Heart right ventricle (tissue), 16 donors: Measurements from ENCODE around the gene GPR55. TPM values are rescaled to one million over a fixed set of nuclear protein-coding genes. Genes with fewer than 3 reads are reported as not detected.
"Not testable (repeated sequence)": the region's sequence is repeated elsewhere in the genome, so short reads cannot be mapped to it uniquely, and the experiment has no call there.

Experiments
- ATAC-seq, 8 donors: fragments of 200-7000 bp; cut with Tn5 transposase; one replicate each; pipeline ENCODE4 v1.9.1; 2020; ENCODE audit warnings: mild to moderate bottlenecking in 8 of 8, moderate library complexity in 8 of 8, moderate number of reproducible peaks in 1 of 8
- DNase-seq, 2 donors: peaks; one replicate each; pipeline ENCODE4 v3.0.0-alpha.2; 2020
- H3K27ac ChIP-seq, 10 donors: fragments of 200-600 bp; sonication (generic) in 2 of 10; one replicate each; pipeline versions ENCODE4 v1.5.0 to v1.8.0; 2020 to 2022; ENCODE audit warnings: mild to moderate bottlenecking in 3 of 10
- H3K27me3 ChIP-seq, 7 donors: fragments of 200-600 bp; one replicate each; pipeline ENCODE4 v1.8.0; 2021 to 2022; ENCODE audit warnings: mild to moderate bottlenecking in 2 of 7
- H3K36me3 ChIP-seq, 9 donors: fragments of 200-600 bp; sonication (generic) in 1 of 9; one replicate each; pipeline versions ENCODE4 v1.5.0 to v1.8.0; 2020 to 2022; ENCODE audit warnings: mild to moderate bottlenecking in 2 of 9
- H3K4me1 ChIP-seq, 9 donors: fragments of 200-600 bp; sonication (generic) in 1 of 9; one replicate each; pipeline versions ENCODE4 v1.5.0 to v1.8.0; 2020 to 2022; ENCODE audit warnings: mild to moderate bottlenecking in 4 of 9
- H3K4me3 ChIP-seq, 10 donors: fragments of 200-600 bp; sonication (generic) in 2 of 10; one replicate each; pipeline versions ENCODE4 v1.5.0 to v1.8.0; 2020 to 2022; ENCODE audit warnings: mild to moderate bottlenecking in 7 of 10, moderate library complexity in 2 of 10
- H3K9me3 ChIP-seq, 11 donors: fragments of 200-600 bp in 10 of 11; sonication (generic) in 2 of 11; one replicate each; pipeline versions ENCODE4 v1.5.0 to v1.8.0; 2013 to 2022; ENCODE audit warnings: mild to moderate bottlenecking in 2 of 11, control low read depth in 1 of 11, moderate library complexity in 1 of 11
- CTCF ChIP-seq, 9 donors: fragments of 200-600 bp; sonication (generic) in 2 of 9; IDR thresholded peaks; one replicate each; pipeline versions ENCODE4 v1.5.0 to v1.8.0; 2021 to 2022; ENCODE audit warnings: antibody characterized with exemption in 9 of 9, mild to moderate bottlenecking in 5 of 9, moderate library complexity in 1 of 9
- WGBS, 2 donors: extraction: QIAGEN DNeasy Blood & Tissue Kit; methylation state at CpG; one replicate each; pipeline ENCODE4 v1.1.7; 2013; ENCODE audit warnings: inconsistent platforms in 1 of 2; 5-methylcytosine and 5-hydroxymethylcytosine counted together
- intact Hi-C, 10 donors: fragments of 100-400 bp; cut with DNase I; formaldehyde crosslinking; loops; one replicate each; pipeline versions ENCODE4 v1.11.1 to v1.14.2; 2022
- polyA plus RNA-seq, 2 donors: library from polyadenylated mRNA; stranded (reverse); fragments of 200-250 nt; gene quantifications; one replicate each; pipeline ENCODE4 v1.2.3, GENCODE V29; 2013
- total RNA-seq, 10 donors: library from RNA; stranded (reverse); fragmentation: NEBNext Ultra II Directional in 3 of 10; extraction: Animal tissue kit (Norgen Biotek cat#: 25700) in 3 of 10; gene quantifications; one replicate each; pipeline versions ENCODE4 v1.2.1 to v1.2.4, GENCODE V29; 2021 to 2023
- donor health status: Arrhythmogenic right ventricular cardiomyopathy.
- donor health status: ischemic (EF 13 %, LVEDD 7.1; RV severe dilation, severe dysfunction).
- donor health status: healthy with polysubstance abuse.
- donor health status: DM: no; HTN: yes; CAD: no.
- donor health status: DM: no; HTN: no; CAD: no.
- donor health status: ischemic (EF 25% LVEDD 6.9; RV normal size, moderate dysfunction).
- donor health status: ischemic (EF 25% LVEDD 5.7; RV mildly dilated, moderate dysfunction).
- donor health status: healthy.
- donor health status: DM: yes; HTN: yes; CAD: no.
- donor health status: Ischemic cardiomyopathy.
- donor health status: ischemic (EF 35%, LVEDD 5.7; RV mildly dilated, moderate dysfunction).
- donor health status: nonischemic (EF 11% LVEDD 7.7; RV severe dilation, severe dysfunction).
- donor health status: DM: yes; HTN: yes; CAD: no.
- donor health status: PGD.
- donor health status: ischemic (EF 29% LVEDD 5.4; RV normal size, mild dysfunction).
- donor health status: nonischemic (EF 23%, LVEDD 6.1; RV moderate dilation, normal function).

GPR55 gene
- total and polyA plus RNA-seq, 12 donors = 0.01 to 0.42 TPM; not detected in 10

GRCh38 chr2:230938516-230939065 is 13.5 kb upstream of the GPR55 start:
- Histone ChIP-seq H3K36me3 (no peaks in the 10 kb centered on the region), H3K4me3 (no peak overlapping the region), H3K4me1 (peaks cover 0 to 5% (median 0%) of the 10 kb centered on the region in 9 donors), H3K27ac (no peak overlapping the region), H3K9me3 (peaks cover 0 to 26% (median 9%) of the 10 kb centered on the region in 11 donors), H3K27me3 (peaks cover 0 to 29% (median 5%) of the 10 kb centered on the region in 7 donors)
- WGBS, 2 donors = 83 to 89% methylated on average over 12 of the region's 12 CpGs
- ATAC-seq = no peak
- DNase-seq = no peak
- no peak for TF ChIP-seq CTCF (IDR thresholded peaks at IDR 0.05)
- intact Hi-C loops = no loop called here

GRCh38 chr2:230938098-230938497 is 13.1 kb upstream of the GPR55 start:
- 83 to 89% methylated on average over 3 of the region's 3 CpGs for WGBS, 2 donors
- Histone ChIP-seq H3K36me3 (no peaks in the 10 kb centered on the region), H3K27ac (no peak overlapping the region), H3K4me1 (peaks cover 0 to 10% (median 4%) of the 10 kb centered on the region in 9 donors), H3K27me3 (peaks cover 0 to 29% (median 5%) of the 10 kb centered on the region in 7 donors), H3K4me3 (no peak overlapping the region), H3K9me3 (peaks cover 0 to 26% (median 9%) of the 10 kb centered on the region in 11 donors)
- DNase-seq (no peak), ATAC-seq (no peak)
- intact Hi-C loops = no loop called here
- no peak for TF ChIP-seq CTCF (IDR thresholded peaks at IDR 0.05)

GRCh38 chr2:230937362-230937761 is 12.3 kb upstream of the GPR55 start:
- Histone ChIP-seq H3K27me3 (peaks cover 0 to 29% (median 5%) of the 10 kb centered on the region in 7 donors), H3K4me1 (peaks cover 2 to 17% (median 11%) of the 10 kb centered on the region in 9 donors), H3K27ac (no peak overlapping the region), H3K36me3 (no peaks in the 10 kb centered on the region), H3K4me3 (no peak overlapping the region), H3K9me3 (peaks cover 0 to 26% (median 9%) of the 10 kb centered on the region in 11 donors)
- WGBS, 2 donors = 86 to 93% methylated on average over 4 of the region's 4 CpGs
- DNase-seq (no peak), ATAC-seq (no peak)
- intact Hi-C loops = no loop called here
- TF ChIP-seq CTCF (IDR thresholded peaks at IDR 0.05) = no peak

DNA sequence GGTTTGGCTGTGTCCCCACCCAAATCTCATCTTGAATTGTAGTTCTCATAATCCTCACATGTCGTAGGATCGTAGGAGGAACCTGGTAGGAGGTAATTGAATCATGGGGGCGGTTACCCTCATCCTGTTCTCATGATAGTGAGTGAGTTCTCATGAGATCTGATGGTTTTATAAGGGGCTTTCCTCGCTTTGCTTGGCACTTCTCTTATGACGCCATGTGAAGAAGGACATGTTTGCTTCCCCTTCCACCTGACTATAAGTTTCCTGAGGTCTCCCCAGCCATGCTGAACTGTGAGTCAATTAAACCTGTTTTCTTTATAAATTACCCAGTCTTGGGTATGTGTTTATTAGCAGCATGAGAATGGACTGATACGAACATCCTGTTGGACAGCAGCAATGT is 11.2 kb upstream of the GPR55 start:
- H3K36me3 ChIP-seq, ATAC-seq, H3K4me3 ChIP-seq, H3K27ac ChIP-seq, DNase-seq, intact Hi-C loops: not testable (repeated sequence)
- 87 to 90% methylated on average over 6 of the region's 6 CpGs for WGBS, 2 donors
- Histone ChIP-seq H3K27me3 (peaks cover 0 to 21% (median 5%) of the 10 kb centered on the region in 7 donors), H3K4me1 (peaks cover 5 to 22% (median 16%) of the 10 kb centered on the region in 9 donors), H3K9me3 (peaks cover 0 to 26% (median 9%) of the 10 kb centered on the region in 11 donors)

- no peaks in the 10 kb centered on the region for H3K36me3 ChIP-seq
- peaks cover 0 to 26% (median 9%) of the 10 kb centered on the region in 11 donors for H3K9me3 ChIP-seq
- TF ChIP-seq CTCF (IDR thresholded peaks at IDR 0.05) = no peak
- H3K4me1 ChIP-seq = peaks cover 5 to 22% (median 16%) of the 10 kb centered on the region in 9 donors
- 84% methylated on average over 9 of the region's 9 CpGs for WGBS, 2 donors
- peaks cover 0 to 15% (median under 1%) of the 10 kb centered on the region in 7 donors for H3K27me3 ChIP-seq
- DNase-seq (no peak), ATAC-seq (no peak)
- H3K4me3 ChIP-seq = no peak overlapping the region
- intact Hi-C loops = no loop called here
- no peak overlapping the region for H3K27ac ChIP-seq
Measured at GRCh38 chr2:230935130-230935430, 10.0 kb upstream of the GPR55 start.
